T-cell (primary cell): ENCODE measurements around the gene TAF8. TPM values are rescaled to one million over a fixed set of nuclear protein-coding genes. Genes with fewer than 3 reads are reported as not detected.

ENCODE experiments used
- ATAC-seq, 4 experiments: fragments of 200-7000 bp in 3 of 4; fragments of 150-1000 bp in 1 of 4; cut with Tn5 transposase; replicated peaks in 1 of 4; 1 replicate in 3 of 4; 2 replicates in 1 of 4; pipeline ENCODE4 v1.10.0; 2021; ENCODE audit warnings: moderate library complexity in 3 of 4, mild to moderate bottlenecking in 2 of 4, moderate number of reproducible peaks in 1 of 4
- CTCF ChIA-PET, 2 donors: fragments of 300-600 bp; sonication (Branson Sonifier 250); formaldehyde crosslinking; loops; one replicate each; lab custom pipeline; 2022; ENCODE audit warnings: antibody characterized with exemption in 2 of 2; lab: Charles Lee
- POLR2A ChIA-PET, 2 donors: fragments of 300-600 bp; sonication (Branson Sonifier 250); formaldehyde crosslinking; loops; one replicate each; lab custom pipeline; 2022; ENCODE audit warnings: antibody characterized with exemption in 2 of 2; lab: Charles Lee
- DNase-seq, 35 experiments: peaks; one replicate each; pipeline versions ENCODE4 v3.0.0 to v3.0.0-alpha.2; 2013 to 2023
- H3K27ac ChIP-seq: one replicate; pipeline ENCODE4 v1.5.1; 2013; ENCODE audit warnings: low read length
- H3K27me3 ChIP-seq, 2 experiments: replicated peaks in 1 of 2; 1 replicate in 1 of 2; 2 replicates in 1 of 2; pipeline versions ENCODE4 v1.6.1 to v1.7.0; 2013; ENCODE audit warnings: low read length in 1 of 2, mixed read lengths in 1 of 2; ENCODE audit not compliant: control insufficient read depth in 2 of 2, insufficient read depth in 2 of 2; ENCODE audit errors: extremely low read depth in 1 of 2
- H3K36me3 ChIP-seq, 2 donors: 1 replicate in 1 of 2; 2 replicates in 1 of 2; pipeline versions ENCODE4 v1.6.1 to v1.7.0; 2013; ENCODE audit warnings: low read length in 1 of 2; ENCODE audit not compliant: control insufficient read depth in 2 of 2, insufficient read depth in 1 of 2; ENCODE audit errors: extremely low read depth in 1 of 2
- H3K4me1 ChIP-seq, 2 experiments: 1 replicate in 1 of 2; 2 replicates in 1 of 2; pipeline versions ENCODE4 v1.6.1 to v1.7.0; 2013; ENCODE audit warnings: low read length in 2 of 2, mixed read lengths in 1 of 2; ENCODE audit not compliant: insufficient read depth in 2 of 2, control insufficient read depth in 1 of 2; ENCODE audit errors: extremely low read depth in 1 of 2
- H3K4me3 ChIP-seq, 2 donors: 1 replicate in 1 of 2; 2 replicates in 1 of 2; pipeline versions ENCODE4 v1.5.1 to v1.7.0; 2013; ENCODE audit warnings: mild to moderate bottlenecking in 2 of 2, low read length in 1 of 2, moderate library complexity in 1 of 2; ENCODE audit not compliant: control insufficient read depth in 1 of 2; ENCODE audit errors: extremely low read depth in 1 of 2
- H3K9me3 ChIP-seq: 2 replicates; pipeline ENCODE4 v1.7.0; 2013
- H3K27ac Mint-ChIP-seq, 2 donors: one replicate each; pipeline ENCODE4 v1.8.0; 2020 to 2021; ENCODE audit warnings: mild to moderate bottlenecking in 2 of 2, mixed read lengths in 2 of 2
- H3K27me3 Mint-ChIP-seq, 2 donors: one replicate each; pipeline ENCODE4 v1.8.0; 2021 to 2022; ENCODE audit warnings: mixed read lengths in 2 of 2
- H3K36me3 Mint-ChIP-seq: one replicate; pipeline ENCODE4 v1.8.0; 2021; ENCODE audit warnings: mixed read lengths
- H3K4me1 Mint-ChIP-seq, 3 donors: one replicate each; pipeline ENCODE4 v1.8.0; 2020 to 2022; ENCODE audit warnings: mixed read lengths in 3 of 3, mild to moderate bottlenecking in 1 of 3
- H3K4me3 Mint-ChIP-seq, 3 donors: one replicate each; pipeline ENCODE4 v1.8.0; 2020 to 2022; ENCODE audit warnings: mild to moderate bottlenecking in 3 of 3, mixed read lengths in 3 of 3, moderate library complexity in 3 of 3
- H3K9me3 Mint-ChIP-seq, 3 donors: one replicate each; pipeline ENCODE4 v1.8.0; 2020 to 2022; ENCODE audit warnings: mixed read lengths in 3 of 3
- WGBS: methylation state at CpG from one replicate; pipeline ENCODE4 v1.1.5; 2013; ENCODE audit warnings: missing lambda C conversion rate; ENCODE audit not compliant: insufficient coverage; 5-methylcytosine and 5-hydroxymethylcytosine counted together
- total RNA-seq, 35 experiments: library from RNA in 6 of 35; stranded (reverse) in 6 of 35; fragments of 120-200 nt in 1 of 35; gene quantifications; one replicate each; pipeline versions ENCODE4 v1.2.1 to v1.2.4 and lab custom pipeline; 2013 to 2026

TAF8 gene
- total RNA-seq, 5 donors from 2014 or later (not counting 1 experiment from before 2014, with no cell fraction given), result 46.0 to 55.5 (median 47.6) TPM

DNA sequence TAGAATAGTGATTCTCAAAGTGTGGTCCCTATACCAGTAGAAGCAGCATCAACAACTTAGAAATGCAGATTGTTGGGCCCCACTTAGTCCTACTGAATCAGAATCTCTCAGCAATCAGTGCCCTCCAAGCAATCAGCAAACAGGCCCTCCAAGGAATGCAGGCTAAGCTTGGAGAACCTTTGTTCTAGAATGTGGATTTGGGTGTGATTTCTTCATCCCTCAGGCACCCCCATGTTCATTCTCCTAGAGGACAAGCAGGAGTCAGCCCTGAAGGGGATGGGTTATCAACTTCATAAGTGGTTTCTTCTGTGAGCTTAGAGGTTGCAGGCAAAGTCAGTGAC lies 40.5 kb upstream of the TAF8 start:
- Mint-ChIP-seq H3K27me3 (no peaks in the 10 kb centered on the region), H3K27ac (peak overlapping the region; percentile 89 to 92), H3K4me1 (peaks cover 81 to 86% (median 83%) of the 10 kb centered on the region in 3 donors), H3K36me3 (peaks cover 22% of the 10 kb centered on the region), H3K9me3 (no peaks in the 10 kb centered on the region), H3K4me3 (peak overlapping the region; percentile 31 to 76 (median 45))
- CTCF ChIA-PET, result interaction anchor here in 1 of 2 donors (0.6 to 1.3 kb wide), 3 partner anchors 33 to 630 kb away, joined by 3 to 4 read pairs (median 3); partner anchors contain the start of genes BYSL and MED20
- Histone ChIP-seq H3K9me3 (no peaks in the 10 kb centered on the region), H3K4me3 (no peak overlapping the region), H3K27me3 (no peaks in the 10 kb centered on the region), H3K36me3 (peaks cover 8 to 37% of the 10 kb centered on the region in 2 donors), H3K4me1 (peaks cover 42 to 72% of the 10 kb centered on the region in 2 experiments), H3K27ac (peak overlapping the region; percentile 45)
- POLR2A ChIA-PET, result no interaction called here
- ATAC-seq, result peak in 2 of 4 experiments; percentile 2 to 30
- DNase-seq, result no peak

GRCh38 chr6:42010185-42010891 lies 40.0 kb upstream of the TAF8 start:
- Histone ChIP-seq H3K9me3 (no peaks in the 10 kb centered on the region), H3K4me3 (peak overlapping the region in 1 of 2 donors; percentile 15), H3K36me3 (peaks cover 8 to 39% of the 10 kb centered on the region in 2 donors), H3K27ac (peak overlapping the region; percentile 45), H3K4me1 (peaks cover 42 to 73% of the 10 kb centered on the region in 2 experiments), H3K27me3 (no peaks in the 10 kb centered on the region)
- peak; percentile 40 to 58 (median 54) for ATAC-seq
- DNase-seq, result peak in 4 of 35 experiments; percentile 10 to 35 (median 26)
- Mint-ChIP-seq H3K27me3 (no peaks in the 10 kb centered on the region), H3K36me3 (peaks cover 25% of the 10 kb centered on the region), H3K4me1 (peaks cover 79 to 85% (median 82%) of the 10 kb centered on the region in 3 donors), H3K9me3 (no peaks in the 10 kb centered on the region), H3K27ac (peak overlapping the region; percentile 89 to 92), H3K4me3 (peak overlapping the region; percentile 41 to 76 (median 59))
- POLR2A ChIA-PET, result no interaction called here
- CTCF ChIA-PET, result interaction anchor here in 1 of 2 donors (0.5 to 1.3 kb wide), 4 partner anchors 27 to 89 kb away, joined by 3 to 5 read pairs (median 4); partner anchors contain the start of genes BYSL and MED20
- 20% methylated on average over 1 of the region's 11 CpGs for WGBS

DNA sequence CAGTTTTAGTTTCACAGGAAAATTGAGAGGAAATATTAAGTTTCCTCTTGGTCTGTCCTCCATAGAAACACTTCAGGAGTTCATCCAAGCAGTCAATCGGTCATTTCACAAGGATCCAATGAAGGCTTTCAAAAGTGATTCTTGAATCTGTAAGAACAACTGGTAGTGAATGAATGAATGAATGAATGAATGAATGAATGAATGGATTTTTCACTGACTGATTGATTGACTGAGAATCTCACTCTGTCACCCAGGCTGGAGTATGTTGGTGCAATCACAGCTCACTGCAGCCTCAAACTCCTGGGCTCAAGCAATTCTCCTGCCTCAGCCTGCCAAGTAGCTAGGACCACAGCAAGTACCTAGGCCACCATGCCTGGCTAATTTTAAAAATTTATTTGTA lies 39.4 kb upstream of the TAF8 start:
- no peak for DNase-seq
- Histone ChIP-seq H3K4me1 (peaks cover 42 to 71% of the 10 kb centered on the region in 2 experiments), H3K9me3 (no peaks in the 10 kb centered on the region), H3K27ac (peak overlapping the region; percentile 45), H3K36me3 (peaks cover 8 to 39% of the 10 kb centered on the region in 2 donors), H3K4me3 (peak overlapping the region in 1 of 2 donors; percentile 15), H3K27me3 (no peaks in the 10 kb centered on the region)
- peaks cover 80 to 85% (median 82%) of the 10 kb centered on the region in 3 donors for H3K4me1 Mint-ChIP-seq
- no peak for ATAC-seq
- H3K27ac Mint-ChIP-seq, result peak overlapping the region; percentile 89 to 92
- ChIA-PET POLR2A (no interaction called here), CTCF (interaction anchor here in 1 of 2 donors (0.5 to 1.3 kb wide), 3 partner anchors 28 to 90 kb away, joined by 3 to 5 read pairs (median 3); partner anchors contain the start of genes BYSL and MED20)
- H3K9me3 Mint-ChIP-seq, result no peaks in the 10 kb centered on the region
- H3K4me3 Mint-ChIP-seq, result peak overlapping the region; percentile 41 to 76 (median 59)
- no peaks in the 10 kb centered on the region for H3K27me3 Mint-ChIP-seq
- peaks cover 25% of the 10 kb centered on the region for H3K36me3 Mint-ChIP-seq
- no CpG with 5 or more reads among the region's 1 CpG for WGBS

DNA sequence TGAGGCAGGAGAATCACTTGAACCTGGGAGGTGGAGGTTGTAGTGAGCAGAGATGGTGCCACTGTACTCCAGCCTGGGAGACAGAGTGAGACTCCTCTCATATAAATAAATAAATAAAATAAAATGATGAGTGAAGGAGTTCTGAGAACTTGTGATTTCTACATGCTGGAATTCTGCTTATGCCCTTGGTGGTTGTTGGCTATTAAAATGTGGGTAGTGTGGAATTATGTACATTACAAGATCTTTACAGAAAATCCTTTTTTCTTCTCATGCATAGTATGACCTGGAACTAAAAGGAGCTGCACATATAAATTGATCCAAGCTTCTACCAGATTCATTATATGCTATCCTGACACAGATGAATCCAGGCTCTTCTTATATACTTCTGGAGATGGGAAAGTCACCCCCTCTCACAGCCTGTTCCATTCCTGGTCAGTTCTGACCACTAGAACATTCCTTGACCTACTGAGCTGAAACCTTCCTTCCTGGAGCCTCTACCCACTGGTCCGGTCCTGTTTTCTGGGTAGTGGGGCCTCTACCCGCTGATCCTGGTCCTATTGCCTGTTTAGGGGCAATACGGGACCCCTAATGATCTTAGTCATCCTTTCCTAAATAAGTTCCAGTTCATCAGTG lies 37.7 kb upstream of the TAF8 start:
- peaks cover 84 to 86% (median 84%) of the 10 kb centered on the region in 3 donors for H3K4me1 Mint-ChIP-seq
- ChIA-PET POLR2A (interaction anchor here in 1 of 2 donors (0.7 kb wide), 1 partner anchor 11 kb away, joined by 11 read pairs; no protein-coding TSS in a partner anchor), CTCF (interaction anchor here in 1 of 2 donors (0.6 kb wide), 1 partner anchor 19 kb away, joined by 5 read pairs; no protein-coding TSS in a partner anchor)
- H3K36me3 Mint-ChIP-seq, result peaks cover 29% of the 10 kb centered on the region
- WGBS, result 79% methylated on average over 3 of the region's 3 CpGs
- no peaks in the 10 kb centered on the region for H3K27me3 Mint-ChIP-seq
- DNase-seq (no peak), ATAC-seq (no peak)
- Histone ChIP-seq H3K4me3 (no peak overlapping the region), H3K9me3 (no peaks in the 10 kb centered on the region), H3K27me3 (no peaks in the 10 kb centered on the region), H3K36me3 (peaks cover 8 to 50% of the 10 kb centered on the region in 2 donors), H3K27ac (no peak overlapping the region), H3K4me1 (peaks cover 43 to 74% of the 10 kb centered on the region in 2 experiments)
- peak overlapping the region in 1 of 3 donors; percentile 31 for H3K4me3 Mint-ChIP-seq
- H3K9me3 Mint-ChIP-seq, result no peaks in the 10 kb centered on the region
- peak overlapping the region; percentile 54 to 65 for H3K27ac Mint-ChIP-seq

- DNase-seq (no peak), ATAC-seq (no peak)
- peaks cover 39 to 72% of the 10 kb centered on the region in 2 experiments for H3K4me1 ChIP-seq
- H3K27me3 Mint-ChIP-seq, result no peaks in the 10 kb centered on the region
- no peak overlapping the region for H3K27ac ChIP-seq
- H3K27me3 ChIP-seq, result no peaks in the 10 kb centered on the region
- no peak overlapping the region for H3K4me3 ChIP-seq
- POLR2A ChIA-PET, result no interaction called here
- no peaks in the 10 kb centered on the region for H3K9me3 ChIP-seq
- CTCF ChIA-PET, result interaction anchor here in 1 of 2 donors (0.6 kb wide), 1 partner anchor 19 kb away, joined by 5 read pairs; no protein-coding TSS in a partner anchor
- H3K36me3 ChIP-seq, result peaks cover 8 to 50% of the 10 kb centered on the region in 2 donors
- peak overlapping the region in 1 of 3 donors; percentile 31 for H3K4me3 Mint-ChIP-seq
- 50% methylated on average over 2 of the region's 2 CpGs for WGBS
- H3K9me3 Mint-ChIP-seq, result no peaks in the 10 kb centered on the region
- H3K27ac Mint-ChIP-seq, result peak overlapping the region; percentile 54 to 65
- H3K4me1 Mint-ChIP-seq, result peaks cover 80 to 83% (median 81%) of the 10 kb centered on the region in 3 donors
- H3K36me3 Mint-ChIP-seq, result peaks cover 28% of the 10 kb centered on the region
Observed at GRCh38 chr6:42013134-42013516, 37.2 kb upstream of the TAF8 start.
